ENCODE measurements around the gene SOX6.
A peak's percentile ranks its signal among the peaks of the same experiment; 100 is the strongest.

The SOX6 gene

DNA sequence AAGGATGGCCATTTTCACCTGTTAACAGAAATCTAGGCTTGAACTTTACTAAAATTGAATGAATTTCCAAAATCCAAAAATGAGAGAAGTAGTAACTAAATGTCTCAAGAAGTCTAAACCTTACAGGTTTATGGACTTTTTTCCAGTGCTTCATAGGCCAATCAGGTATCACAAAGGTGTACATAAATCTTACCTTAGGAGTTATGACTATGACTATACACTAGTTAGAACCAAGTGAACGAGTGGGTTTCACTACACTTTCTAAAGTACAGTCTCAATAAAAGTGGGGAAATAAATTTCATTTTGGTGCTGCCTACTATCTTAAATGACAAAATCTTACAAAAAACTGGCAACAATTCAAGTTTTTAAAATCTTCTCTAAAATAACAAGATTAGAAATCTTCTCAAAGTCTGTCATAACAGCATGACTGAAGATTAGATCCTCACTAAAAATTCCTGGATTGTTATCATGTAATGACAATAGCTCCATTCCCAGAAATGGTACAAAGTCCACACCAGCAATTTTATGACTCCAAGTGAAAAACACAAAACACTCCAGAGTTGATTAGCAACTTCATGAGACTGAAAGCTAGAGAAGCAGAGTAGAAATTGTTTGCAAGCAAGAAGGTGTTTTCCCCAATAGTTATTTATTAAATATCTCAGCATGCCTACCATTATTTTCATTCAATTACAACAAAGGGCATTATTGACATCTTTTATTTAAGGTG, 20.9 kb downstream of the SOX6 start:
- TF ChIP-seq, protein P1, sequence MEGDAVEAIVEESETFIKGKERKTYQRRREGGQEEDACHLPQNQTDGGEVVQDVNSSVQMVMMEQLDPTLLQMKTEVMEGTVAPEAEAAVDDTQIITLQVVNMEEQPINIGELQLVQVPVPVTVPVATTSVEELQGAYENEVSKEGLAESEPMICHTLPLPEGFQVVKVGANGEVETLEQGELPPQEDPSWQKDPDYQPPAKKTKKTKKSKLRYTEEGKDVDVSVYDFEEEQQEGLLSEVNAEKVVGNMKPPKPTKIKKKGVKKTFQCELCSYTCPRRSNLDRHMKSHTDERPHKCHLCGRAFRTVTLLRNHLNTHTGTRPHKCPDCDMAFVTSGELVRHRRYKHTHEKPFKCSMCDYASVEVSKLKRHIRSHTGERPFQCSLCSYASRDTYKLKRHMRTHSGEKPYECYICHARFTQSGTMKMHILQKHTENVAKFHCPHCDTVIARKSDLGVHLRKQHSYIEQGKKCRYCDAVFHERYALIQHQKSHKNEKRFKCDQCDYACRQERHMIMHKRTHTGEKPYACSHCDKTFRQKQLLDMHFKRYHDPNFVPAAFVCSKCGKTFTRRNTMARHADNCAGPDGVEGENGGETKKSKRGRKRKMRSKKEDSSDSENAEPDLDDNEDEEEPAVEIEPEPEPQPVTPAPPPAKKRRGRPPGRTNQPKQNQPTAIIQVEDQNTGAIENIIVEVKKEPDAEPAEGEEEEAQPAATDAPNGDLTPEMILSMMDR (IDR thresholded peaks at IDR 0.05; ENCODE audit: low read depth, low read length), result no peak
- no peak for DNase-seq (ENCODE audit: low read depth in 2 of 2)
- no peak overlapping the region for H3K4me3 ChIP-seq (replicated peaks in 1 of 2; ENCODE audit: low read depth in 2 of 2, low read length in 2 of 2)

DNA sequence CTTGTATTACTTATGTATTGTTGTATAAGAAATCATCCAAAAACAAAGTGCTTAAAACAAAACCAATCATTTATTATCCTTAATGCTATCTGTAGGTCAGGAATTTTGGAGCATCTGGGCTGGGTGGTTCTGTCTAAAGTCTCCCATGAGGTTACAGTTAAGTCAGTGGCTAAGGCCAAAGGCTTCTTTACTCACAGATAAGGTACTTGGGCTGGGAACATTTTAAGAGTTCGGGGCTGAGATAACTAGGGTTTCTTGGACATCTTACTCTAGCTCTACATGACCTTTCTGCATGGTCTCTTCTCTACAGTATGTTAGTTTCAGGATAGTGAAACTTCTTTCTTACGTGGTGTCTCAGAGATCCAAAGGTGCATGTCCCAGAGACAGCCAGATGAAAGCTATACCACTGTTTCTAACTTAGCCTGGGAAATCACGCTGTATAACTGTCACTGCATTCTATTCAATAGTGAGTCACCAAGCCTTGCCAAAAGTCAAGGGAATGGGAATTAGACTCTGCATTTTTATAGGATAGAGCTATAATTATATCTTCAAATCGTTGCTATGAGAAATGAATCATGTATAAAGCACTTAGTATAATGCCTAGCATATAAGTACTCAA, 29.6 kb downstream of the SOX6 start:
- peak in 1 of 2 donors; percentile 15 for DNase-seq (ENCODE audit: low read depth in 2 of 2)
- no peak overlapping the region for H3K4me3 ChIP-seq (replicated peaks in 1 of 2; ENCODE audit: low read depth in 2 of 2, low read length in 2 of 2)
- TF ChIP-seq, protein P1 (IDR thresholded peaks at IDR 0.05; ENCODE audit: low read depth, low read length), result no peak

DNA sequence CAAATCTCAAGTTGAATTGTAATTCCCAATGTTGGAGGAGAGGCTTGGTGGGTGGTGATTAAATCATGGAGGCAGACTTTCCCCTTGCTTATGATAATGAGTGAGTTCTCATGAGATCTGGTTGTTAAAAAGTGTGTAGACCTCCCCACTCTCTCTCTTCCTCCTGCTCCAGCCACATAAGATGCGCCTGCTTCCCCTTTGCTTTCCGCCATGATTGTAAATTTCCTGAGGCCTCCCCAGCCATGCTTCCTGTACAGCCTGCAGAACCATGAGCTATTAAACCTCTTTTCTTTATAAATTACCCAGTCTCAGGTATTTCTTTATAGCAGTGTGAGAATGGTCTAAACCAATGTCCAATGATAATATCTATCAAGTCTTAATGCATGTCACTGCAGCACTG, 34.2 kb downstream of the SOX6 start:
- TF ChIP-seq, protein P1 (IDR thresholded peaks at IDR 0.05; ENCODE audit: low read depth, low read length), result no peak
- no peak overlapping the region for H3K4me3 ChIP-seq (replicated peaks in 1 of 2; ENCODE audit: low read depth in 2 of 2, low read length in 2 of 2)
- DNase-seq (ENCODE audit: low read depth in 2 of 2), result no peak

DNA sequence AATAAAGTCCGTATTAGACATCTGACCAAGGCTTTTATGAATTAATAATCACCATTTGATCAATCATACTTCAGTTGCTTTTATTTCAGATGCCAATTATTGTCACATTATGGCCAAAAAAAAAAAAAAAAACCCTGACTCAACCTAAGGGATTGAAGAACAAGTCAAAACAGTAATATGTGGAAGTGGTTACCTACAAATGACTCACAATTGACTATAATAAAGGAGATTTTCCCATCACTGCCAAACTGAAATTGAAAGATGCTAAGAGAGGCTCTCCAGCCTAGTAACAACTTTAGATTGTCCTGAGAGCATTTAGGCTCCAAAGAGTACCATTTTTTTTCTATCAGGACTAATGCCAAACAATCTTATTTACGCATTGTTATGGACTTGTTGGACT, 35.2 kb downstream of the SOX6 start:
- H3K4me3 ChIP-seq (replicated peaks in 1 of 2; ENCODE audit: low read depth in 2 of 2, low read length in 2 of 2), result no peak overlapping the region
- DNase-seq (ENCODE audit: low read depth in 2 of 2), result no peak
- TF ChIP-seq, protein P1 (IDR thresholded peaks at IDR 0.05; ENCODE audit: low read depth, low read length), result no peak

DNA sequence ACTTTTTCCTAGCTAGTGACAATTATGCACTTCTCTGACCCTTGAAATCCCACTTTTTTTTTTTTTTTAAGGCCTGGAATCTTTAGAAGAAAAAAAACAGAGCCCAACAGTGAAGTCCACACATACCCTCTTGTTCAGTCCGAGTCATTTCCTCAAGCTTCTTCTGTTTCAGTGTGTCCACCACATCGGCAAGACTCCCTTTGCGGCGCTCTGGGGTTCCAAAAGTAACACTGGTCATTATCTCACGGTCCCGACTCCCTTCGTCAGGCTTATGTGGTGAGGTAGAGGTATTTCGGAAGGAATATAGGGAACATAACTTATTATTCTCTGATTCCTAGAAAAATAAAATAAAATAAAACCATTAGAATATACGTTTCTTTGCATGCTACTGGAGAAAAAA, 38.0 kb downstream of the SOX6 start:
- H3K4me3 ChIP-seq (replicated peaks in 1 of 2; ENCODE audit: low read depth in 2 of 2, low read length in 2 of 2), result no peak overlapping the region
- TF ChIP-seq, protein P1 (IDR thresholded peaks at IDR 0.05; ENCODE audit: low read depth, low read length), result no peak
- no peak for DNase-seq (ENCODE audit: low read depth in 2 of 2)

DNA sequence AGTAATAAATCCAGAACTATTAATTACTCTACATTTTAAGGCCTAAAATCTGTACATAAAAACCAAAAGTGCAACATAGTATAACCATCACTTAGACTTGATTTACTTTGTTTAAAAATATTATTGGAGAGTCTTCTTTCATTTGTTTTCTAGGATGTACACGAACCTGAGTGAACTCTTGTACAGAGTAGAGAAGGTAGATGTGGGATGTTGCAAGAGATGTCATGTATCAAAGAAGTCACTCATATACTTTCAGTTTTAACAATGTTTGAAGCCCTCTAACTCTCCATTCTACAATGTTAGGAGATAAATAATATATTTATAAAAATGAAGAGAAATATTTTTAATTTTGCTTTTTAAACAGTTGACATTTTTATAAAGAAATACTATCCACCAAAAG, 38.6 kb downstream of the SOX6 start:
- H3K4me3 ChIP-seq (replicated peaks in 1 of 2; ENCODE audit: low read depth in 2 of 2, low read length in 2 of 2), result no peak overlapping the region
- DNase-seq (ENCODE audit: low read depth in 2 of 2), result no peak
- TF ChIP-seq, protein P1 (IDR thresholded peaks at IDR 0.05; ENCODE audit: low read depth, low read length), result no peak

All from cardiac fibroblast (primary cell).